OCI-LY7 (cell line): ENCODE results near the gene BCS1L. TPM values are rescaled to one million over a fixed set of nuclear protein-coding genes. Genes with fewer than 3 reads are reported as not detected.

Experiments used
- Bru-seq: library from RNA; stranded (reverse); fragments of 400-500 nt; gene quantifications from one replicate; lab custom pipeline; 2021; lab: Mats Ljungman, UMichigan
- BruChase-seq, 2 experiments: library from RNA; stranded (reverse); fragments of 400-500 nt; gene quantifications; one replicate each; lab custom pipeline; 2021; lab: Mats Ljungman, UMichigan
- BruUV-seq: library from RNA; stranded (reverse); fragments of 400-500 nt; replicated peaks from 2 replicates; lab custom pipeline; 2021; lab: Mats Ljungman, UMichigan
- CTCF ChIA-PET: fragments of 300-600 bp; sonication (Branson Sonifier 250); formaldehyde crosslinking; loops from one replicate; lab custom pipeline; 2022; ENCODE audit warnings: antibody characterized with exemption; ENCODE audit not compliant: unreplicated experiment; lab: Charles Lee
- POLR2A ChIA-PET: fragments of 300-600 bp; sonication (Branson Sonifier 250); formaldehyde crosslinking; loops from one replicate; lab custom pipeline; 2022; ENCODE audit warnings: antibody characterized with exemption; lab: Charles Lee
- DNase-seq: peaks from one replicate; pipeline ENCODE4 v3.0.0-alpha.2; 2015; ENCODE audit warnings: low spot score
- H2AFZ ChIP-seq: fragments of 200-600 bp; sonication (generic), shearing (Covaris generic); 2 replicates; pipeline ENCODE4 v1.6.1; 2014; ENCODE audit warnings: mild to moderate bottlenecking, antibody characterized with exemption, low read length, moderate library complexity
- H3K27ac ChIP-seq: fragments of 200-600 bp; sonication (generic); 2 replicates; pipeline ENCODE4 v1.5.1; 2014; ENCODE audit warnings: mixed run types, low read depth, mild to moderate bottlenecking, moderate library complexity, low read length, inconsistent platforms; ENCODE audit not compliant: poor library complexity, severe bottlenecking
- H3K36me3 ChIP-seq: fragments of 200-600 bp; sonication (generic); 2 replicates; pipeline ENCODE4 v1.6.1; 2014; ENCODE audit warnings: mild to moderate bottlenecking, antibody characterized with exemption, low read length, moderate library complexity, mixed read lengths; ENCODE audit not compliant: insufficient read depth
- H3K4me1 ChIP-seq: fragments of 200-600 bp; sonication (generic); 2 replicates; pipeline ENCODE4 v1.5.1; 2014; ENCODE audit warnings: mild to moderate bottlenecking, low read length; ENCODE audit not compliant: insufficient read depth, poor library complexity, severe bottlenecking
- H3K4me2 ChIP-seq: fragments of 200-600 bp; sonication (generic); 2 replicates; pipeline ENCODE4 v1.6.1; 2014; ENCODE audit warnings: mild to moderate bottlenecking, low read length
- H3K4me3 ChIP-seq: fragments of 200-600 bp; sonication (generic); 2 replicates; pipeline ENCODE4 v1.5.1; 2014; ENCODE audit warnings: mild to moderate bottlenecking, low read depth, low read length; ENCODE audit not compliant: poor library complexity, severe bottlenecking
- H3K79me2 ChIP-seq: fragments of 200-600 bp; sonication (generic); 2 replicates; pipeline ENCODE4 v1.6.1; 2016; ENCODE audit warnings: low read depth, mild to moderate bottlenecking, low read length, moderate library complexity, mixed read lengths; ENCODE audit not compliant: insufficient read depth
- H3K9me2 ChIP-seq: fragments of 200-600 bp; sonication (generic); 2 replicates; pipeline ENCODE4 v1.6.1; 2016; ENCODE audit warnings: mild to moderate bottlenecking, low read length, mixed read lengths; ENCODE audit not compliant: insufficient read depth
- H3K9me3 ChIP-seq: fragments of 200-600 bp; sonication (generic); 2 replicates; pipeline ENCODE4 v1.6.1; 2014; ENCODE audit warnings: mild to moderate bottlenecking, mixed run types, low read length, mixed read lengths
- H4K20me1 ChIP-seq: fragments of 200-600 bp; sonication (generic); 2 replicates; pipeline ENCODE4 v1.6.1; 2014; ENCODE audit warnings: mild to moderate bottlenecking, antibody characterized with exemption, low read length, moderate library complexity, mixed read lengths; ENCODE audit not compliant: insufficient read depth
- CTCF ChIP-seq: fragments of 200-600 bp; sonication (generic); conservative IDR thresholded peaks from 2 replicates; pipeline ENCODE4 v1.5.1; 2014; ENCODE audit warnings: mild to moderate bottlenecking, antibody characterized with exemption, low read length, moderate library complexity, mixed read lengths
- EZH2phosphoT487 ChIP-seq: fragments of 200-600 bp; sonication (generic); IDR thresholded peaks from 2 replicates; pipeline ENCODE4 v1.6.1; 2018; ENCODE audit warnings: low read depth, borderline replicate concordance, mild to moderate bottlenecking, mixed run types, antibody characterized with exemption, low read length, moderate library complexity, mixed read lengths
- intact Hi-C: fragments of 100-400 bp; cut with micrococcal nuclease; formaldehyde crosslinking; loops from one replicate; pipeline ENCODE4 v1.10.0; 2022; ENCODE audit not compliant: unreplicated experiment
- long read RNA-seq: library from polyadenylated mRNA; stranded (forward); transcript quantifications from one replicate; pipeline ENCODE4 v2.0.0, GENCODE V29; 2022
- total RNA-seq, 2 experiments: library from RNA; depleted of rRNA in 1 of 2; stranded (reverse); fragments of >200 nt in 1 of 2; shearing (Covaris generic) in 1 of 2; gene quantifications; 2 replicates each; pipeline ENCODE4 v1.2.3, GENCODE V29; 2014 to 2022

BCS1L gene
- total RNA-seq (2014; rRNA removed; shearing (Covaris generic)) (48.0 and 57.3 TPM in 2 replicates), total RNA-seq (2022) (54.9 and 60.8 TPM in 2 replicates), Bru-seq, nascent RNA (percentile 70 among the genes with signal in this experiment), BruChase-seq, experiment 1, labeled RNA remaining after a 6-hour chase (percentile 83 among the genes with signal in this experiment), BruChase-seq, experiment 2, labeled RNA remaining after a 2-hour chase (percentile 83 among the genes with signal in this experiment)
- long read RNA-seq, transcript BCS1L-201 (8 exons, 1,454 nt), result major isoform, 16 of 88 reads
- long read RNA-seq, partial matches to known transcripts, result 25 of 88 reads
- long read RNA-seq, other reads (novel, unspliced or antisense), result 37 of 88 reads

GRCh38 chr2:218659258-218659987, at the start of gene BCS1L, which contains the start of gene ZNF142:
Gene BCS1L (plus strand): TSS chr2:218659683. CDS start chr2:218660988, 1,305 bp downstream.
Gene ZNF142 (minus strand): TSS chr2:218659623. CDS start chr2:218656429, 3,194 bp downstream.
- no TSS peak for BruUV-seq
- peaks cover 17% of the 10 kb centered on the region for H3K4me1 ChIP-seq
- peak within 1 kb of the TSS; percentile 81 for H3K4me2 ChIP-seq
- peak within 1 kb of the TSS; percentile 80 for H2AFZ ChIP-seq
- H3K27ac ChIP-seq, result peak within 1 kb of the TSS; percentile 55
- H3K36me3 ChIP-seq, result peaks cover 77% of the 10 kb centered on the region
- intact Hi-C loops, result loop anchor here (1.0 to 5.0 kb wide), 4 partner anchors 12 to 188 kb away; partner anchors contain the start of genes CNOT9, TTLL4 and USP37
- H3K4me3 ChIP-seq, result peak within 1 kb of the TSS; percentile 87
- no peaks in the 10 kb centered on the region for H3K9me2 ChIP-seq
- TF ChIP-seq CTCF, result no peak
- no peak for TF ChIP-seq EZH2phosphoT487
- H3K9me3 ChIP-seq, result no peaks in the 10 kb centered on the region
- H4K20me1 ChIP-seq, result peaks cover 5% of the 10 kb centered on the region; the same call in 1 of the 2 replicates
- peaks cover 48% of the 10 kb centered on the region for H3K79me2 ChIP-seq
- POLR2A ChIA-PET, result interaction anchor here (0.6 to 5.4 kb wide), 13 partner anchors 11 to 622 kb away, joined by 3 to 55 read pairs (median 3); partner anchors contain the start of genes RNF25 and STK36
- CTCF ChIA-PET, result interaction anchor here (0.6 to 2.1 kb wide), 11 partner anchors 8 to 579 kb away, joined by 3 to 16 read pairs (median 8); partner anchors contain the start of genes RNF25, STK36 and USP37
- DNase-seq, result peak; percentile 93

GRCh38 chr2:218615868-218616315, 43.6 kb upstream of the BCS1L start:
- intact Hi-C loops, result no loop called here
- CTCF ChIA-PET, result interaction anchor here (1.2 kb wide), 1 partner anchor 9 kb away, joined by 3 read pairs; no protein-coding TSS in a partner anchor

More at GRCh38 chr2:218615868-218616315, 43.6 kb upstream of the BCS1L start:
- Histone ChIP-seq H3K4me3 (no peak overlapping the region), H3K9me3 (no peaks in the 10 kb centered on the region), H3K27ac (no peak overlapping the region), H3K36me3 (no peaks in the 10 kb centered on the region), H3K4me1 (no peaks in the 10 kb centered on the region), H2AFZ (no peak overlapping the region), H3K79me2 (no peaks in the 10 kb centered on the region), H3K4me2 (no peak overlapping the region), H4K20me1 (no peaks in the 10 kb centered on the region), H3K9me2 (no peaks in the 10 kb centered on the region)
- POLR2A ChIA-PET, result interaction anchor here (1.1 kb wide), 1 partner anchor 8 kb away, joined by 5 read pairs; the partner anchor contains the start of gene PLCD4
- TF ChIP-seq CTCF (no peak), EZH2phosphoT487 (no peak)
- no TSS peak for BruUV-seq
- no peak for DNase-seq
